Heart left ventricle (tissue), 16 donors: ENCODE data around the gene ADAMTSL2. TPM values are rescaled to one million over a fixed set of nuclear protein-coding genes. Genes with fewer than 3 reads are reported as not detected.

Source experiments
- ATAC-seq, 4 donors: fragments of 200-7000 bp; cut with Tn5 transposase; one replicate each; pipeline ENCODE4 v1.9.1; 2020 to 2022; ENCODE audit warnings: moderate library complexity in 4 of 4, mild to moderate bottlenecking in 3 of 4, moderate number of reproducible peaks in 1 of 4
- DNase-seq, 5 donors: peaks; one replicate each; pipeline ENCODE4 v3.0.0-alpha.2; 2020
- H3K27ac ChIP-seq, 12 donors: fragments of 200-600 bp; sonication (generic) in 4 of 12; one replicate each; pipeline versions ENCODE4 v1.5.0 to v1.8.0; 2016 to 2022; ENCODE audit warnings: mild to moderate bottlenecking in 2 of 12
- H3K27me3 ChIP-seq, 9 donors: fragments of 200-600 bp; sonication (generic) in 2 of 9; one replicate each; pipeline versions ENCODE4 v1.5.1 to v1.8.0; 2016 to 2022; ENCODE audit warnings: mild to moderate bottlenecking in 3 of 9
- H3K36me3 ChIP-seq, 9 donors: fragments of 200-600 bp; sonication (generic) in 2 of 9; one replicate each; pipeline versions ENCODE4 v1.5.0 to v1.8.0; 2018 to 2022; ENCODE audit warnings: mild to moderate bottlenecking in 2 of 9
- H3K4me1 ChIP-seq, 12 donors: fragments of 200-600 bp; sonication (generic) in 4 of 12; one replicate each; pipeline versions ENCODE4 v1.5.0 to v1.8.0; 2016 to 2022; ENCODE audit warnings: mild to moderate bottlenecking in 3 of 12
- H3K4me3 ChIP-seq, 12 donors: fragments of 200-600 bp; sonication (generic) in 4 of 12; one replicate each; pipeline versions ENCODE4 v1.5.0 to v1.8.0; 2017 to 2022; ENCODE audit warnings: mild to moderate bottlenecking in 9 of 12, moderate library complexity in 4 of 12
- H3K9me3 ChIP-seq, 12 donors: fragments of 200-600 bp; sonication (generic) in 4 of 12; one replicate each; pipeline versions ENCODE4 v1.5.0 to v1.8.0; 2016 to 2022; ENCODE audit warnings: mild to moderate bottlenecking in 1 of 12
- POLR2A ChIP-seq, 2 donors: fragments of 450-650 bp; IDR thresholded peaks; one replicate each; pipeline ENCODE4 v1.6.1; 2017; ENCODE audit warnings: antibody characterized with exemption in 2 of 2, mild to moderate bottlenecking in 2 of 2, moderate library complexity in 2 of 2
- WGBS, 4 donors: extraction: QIAGEN DNeasy Blood & Tissue Kit in 2 of 4; methylation state at CpG; one replicate each; pipeline versions ENCODE4 v1.1.5 to v1.1.7; 2013 to 2018; 5-methylcytosine and 5-hydroxymethylcytosine counted together
- intact Hi-C, 10 donors: fragments of 100-400 bp; cut with DNase I; formaldehyde crosslinking; loops; one replicate each; pipeline versions ENCODE4 v1.11.1 to v1.14.2; 2022
- polyA plus RNA-seq, 2 donors: library from polyadenylated mRNA; stranded (reverse); fragments of 200-250 nt; gene quantifications; one replicate each; pipeline ENCODE4 v1.2.3, GENCODE V29; 2013
- total RNA-seq, 9 donors: library from RNA; depleted of rRNA in 2 of 9; stranded (reverse); fragments of >200 nt in 2 of 9; fragmentation: NEBNext Ultra II Directional in 3 of 9; extraction: Animal tissue kit (Norgen Biotek cat#: 25700) in 3 of 9; gene quantifications; one replicate each; pipeline versions ENCODE4 v1.1.0 to v1.2.4, GENCODE V29; 2016 to 2023
- TF ChIP-seq, protein P1 (sequence below), 12 donors: fragments of 200-600 bp; sonication (generic) in 4 of 12; IDR thresholded peaks; one replicate each; pipeline versions ENCODE4 v1.5.0 to v1.8.0; 2018 to 2022; ENCODE audit warnings: antibody characterized with exemption in 12 of 12, mild to moderate bottlenecking in 5 of 12
- donor health status: ischemic (EF 13 %, LVEDD 7.1; RV severe dilation, severe dysfunction).
- donor health status: healthy with polysubstance abuse.
- donor health status: DM: no; HTN: yes; CAD: no.
- donor health status: DM: no; HTN: no; CAD: no.
- donor health status: ischemic (EF 25% LVEDD 6.9; RV normal size, moderate dysfunction).
- donor health status: ischemic (EF 25% LVEDD 5.7; RV mildly dilated, moderate dysfunction).
- donor health status: healthy.
- donor health status: DM: yes; HTN: yes; CAD: no.
- donor health status: ischemic (EF 35%, LVEDD 5.7; RV mildly dilated, moderate dysfunction).
- donor health status: nonischemic (EF 11% LVEDD 7.7; RV severe dilation, severe dysfunction).
- donor health status: DM: yes; HTN: yes; CAD: no.
- donor health status: PGD.
- donor health status: ischemic (EF 29% LVEDD 5.4; RV normal size, mild dysfunction).
- donor health status: nonischemic (EF 23%, LVEDD 6.1; RV moderate dilation, normal function).

Gene ADAMTSL2
- total and polyA plus RNA-seq, 11 donors, result 2.3 to 5.1 (median 3.7) TPM

DNA sequence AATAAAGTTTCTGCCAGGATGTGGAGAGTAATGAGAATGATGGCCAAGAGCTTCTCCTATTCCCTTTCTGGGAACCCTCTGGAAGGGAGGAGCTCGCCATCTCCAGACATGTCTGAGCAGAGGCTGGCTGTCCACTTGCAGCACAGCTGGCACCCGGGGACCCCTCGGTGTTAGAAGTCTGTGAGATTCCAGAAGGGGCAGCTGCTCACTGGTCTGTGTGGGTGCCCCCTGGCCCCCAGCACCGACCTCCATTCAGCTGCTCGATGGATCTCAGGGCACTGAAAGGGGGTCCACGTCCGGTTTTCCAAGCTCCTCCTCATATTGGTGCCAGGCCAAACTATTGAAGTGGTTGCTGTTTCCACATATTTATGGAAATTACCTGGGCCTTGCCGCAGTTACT, 78.3 kb downstream of the ADAMTSL2 start:
- H3K27ac ChIP-seq, result no peak overlapping the region
- peaks cover 0 to 9% (median 0%) of the 10 kb centered on the region in 12 donors for H3K4me1 ChIP-seq
- H3K36me3 ChIP-seq, result no peaks in the 10 kb centered on the region
- WGBS, 4 donors, result 79 to 84% (median 80%) methylated on average over 8 of the region's 8 CpGs
- TF ChIP-seq, protein P1, sequence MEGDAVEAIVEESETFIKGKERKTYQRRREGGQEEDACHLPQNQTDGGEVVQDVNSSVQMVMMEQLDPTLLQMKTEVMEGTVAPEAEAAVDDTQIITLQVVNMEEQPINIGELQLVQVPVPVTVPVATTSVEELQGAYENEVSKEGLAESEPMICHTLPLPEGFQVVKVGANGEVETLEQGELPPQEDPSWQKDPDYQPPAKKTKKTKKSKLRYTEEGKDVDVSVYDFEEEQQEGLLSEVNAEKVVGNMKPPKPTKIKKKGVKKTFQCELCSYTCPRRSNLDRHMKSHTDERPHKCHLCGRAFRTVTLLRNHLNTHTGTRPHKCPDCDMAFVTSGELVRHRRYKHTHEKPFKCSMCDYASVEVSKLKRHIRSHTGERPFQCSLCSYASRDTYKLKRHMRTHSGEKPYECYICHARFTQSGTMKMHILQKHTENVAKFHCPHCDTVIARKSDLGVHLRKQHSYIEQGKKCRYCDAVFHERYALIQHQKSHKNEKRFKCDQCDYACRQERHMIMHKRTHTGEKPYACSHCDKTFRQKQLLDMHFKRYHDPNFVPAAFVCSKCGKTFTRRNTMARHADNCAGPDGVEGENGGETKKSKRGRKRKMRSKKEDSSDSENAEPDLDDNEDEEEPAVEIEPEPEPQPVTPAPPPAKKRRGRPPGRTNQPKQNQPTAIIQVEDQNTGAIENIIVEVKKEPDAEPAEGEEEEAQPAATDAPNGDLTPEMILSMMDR (IDR thresholded peaks at IDR 0.05), result no peak
- TF ChIP-seq POLR2A (IDR thresholded peaks at IDR 0.05), result no peak
- ATAC-seq (no peak), DNase-seq (no peak)
- no peaks in the 10 kb centered on the region for H3K9me3 ChIP-seq
- H3K27me3 ChIP-seq, result peaks cover 13 to 88% (median 48%) of the 10 kb centered on the region in 9 donors
- intact Hi-C loops, result no loop called here
- no peak overlapping the region for H3K4me3 ChIP-seq

DNA sequence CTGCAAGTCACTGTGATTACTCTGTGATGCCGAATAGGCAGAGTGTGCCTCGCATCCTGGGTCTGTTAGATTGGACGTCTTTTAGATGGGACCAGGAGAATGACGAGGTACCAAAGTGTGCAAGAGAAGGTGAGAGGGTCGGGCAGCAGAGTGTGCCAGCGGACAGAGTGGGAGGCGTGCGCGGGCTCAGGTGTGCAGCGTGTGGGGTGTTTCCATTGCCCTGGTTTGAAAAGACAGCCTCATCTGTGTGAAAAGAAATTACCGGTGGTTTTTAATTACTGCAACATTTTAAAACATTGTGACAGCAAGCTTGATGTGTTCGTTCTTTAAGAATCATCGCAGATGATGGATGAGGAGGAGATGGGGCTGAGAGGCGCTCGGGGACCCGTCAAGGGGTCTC, 78.9 kb downstream of the ADAMTSL2 start:
- Histone ChIP-seq H3K4me3 (no peak overlapping the region), H3K9me3 (no peaks in the 10 kb centered on the region), H3K36me3 (no peaks in the 10 kb centered on the region), H3K27ac (no peak overlapping the region), H3K27me3 (peaks cover 13 to 88% (median 42%) of the 10 kb centered on the region in 9 donors), H3K4me1 (peaks cover 0 to 9% (median 0%) of the 10 kb centered on the region in 12 donors)
- no peak for ATAC-seq
- intact Hi-C loops, result no loop called here
- 83 to 86% (median 85%) methylated on average over 16 of the region's 16 CpGs for WGBS, 4 donors
- DNase-seq, result no peak
- TF ChIP-seq POLR2A (IDR thresholded peaks at IDR 0.05), result no peak
- TF ChIP-seq, protein P1 (IDR thresholded peaks at IDR 0.05), result no peak

DNA sequence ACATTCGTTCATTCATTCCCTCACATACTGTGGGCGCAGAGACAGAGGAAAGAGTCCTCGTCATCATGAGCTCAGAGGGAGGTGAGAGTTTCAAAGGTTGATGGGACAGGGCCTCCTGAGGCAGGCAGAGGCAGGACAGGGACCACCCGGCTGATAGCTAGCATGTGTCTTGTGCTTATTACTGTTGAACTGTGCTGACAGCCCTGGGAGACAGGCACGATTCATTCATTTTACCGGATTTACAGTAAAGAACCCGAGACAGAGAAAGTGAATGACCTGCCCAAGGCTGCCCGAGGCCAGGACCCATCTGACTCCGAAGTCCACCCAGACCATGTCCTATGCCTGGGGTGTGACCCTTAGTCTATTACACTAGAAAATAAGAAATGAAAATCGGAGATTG, 79.6 kb downstream of the ADAMTSL2 start:
- DNase-seq (no peak), ATAC-seq (no peak)
- H3K27ac ChIP-seq, result no peak overlapping the region
- H3K27me3 ChIP-seq, result peaks cover 7 to 87% (median 40%) of the 10 kb centered on the region in 9 donors
- 65 to 74% (median 71%) methylated on average over 10 of the region's 10 CpGs for WGBS, 4 donors
- H3K9me3 ChIP-seq, result no peaks in the 10 kb centered on the region
- intact Hi-C loops, result no loop called here
- peaks cover 0 to 4% (median 0%) of the 10 kb centered on the region in 12 donors for H3K4me1 ChIP-seq
- no peaks in the 10 kb centered on the region for H3K36me3 ChIP-seq
- TF ChIP-seq, protein P1 (IDR thresholded peaks at IDR 0.05), result no peak
- TF ChIP-seq POLR2A (IDR thresholded peaks at IDR 0.05), result no peak
- H3K4me3 ChIP-seq, result no peak overlapping the region

DNA sequence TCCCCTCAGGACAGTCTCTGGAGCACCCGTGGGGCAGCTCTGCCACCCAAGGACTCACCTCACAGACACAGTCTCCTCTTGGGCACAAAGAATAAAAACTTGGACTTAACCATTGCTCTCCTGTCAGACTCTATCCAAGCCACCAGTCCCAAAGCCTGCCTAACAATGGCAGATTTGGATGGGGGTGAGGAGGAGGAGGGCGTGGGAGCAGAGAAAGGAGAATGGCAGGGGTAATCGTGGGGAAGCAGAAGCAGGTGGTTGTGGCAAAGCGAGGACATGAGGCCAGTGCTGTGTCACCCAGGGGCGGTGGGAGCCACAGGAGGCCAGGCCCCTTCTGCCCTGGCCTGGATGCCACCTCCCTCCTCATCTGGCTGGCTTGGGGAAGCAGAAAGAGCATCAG, 80.2 kb downstream of the ADAMTSL2 start:
- DNase-seq (no peak), ATAC-seq (no peak)
- intact Hi-C loops, result no loop called here
- WGBS, 4 donors, result 63 to 73% (median 69%) methylated on average over 5 of the region's 5 CpGs
- Histone ChIP-seq H3K27ac (no peak overlapping the region), H3K9me3 (no peaks in the 10 kb centered on the region), H3K4me1 (no peaks in the 10 kb centered on the region), H3K36me3 (no peaks in the 10 kb centered on the region), H3K27me3 (peaks cover 7 to 83% (median 38%) of the 10 kb centered on the region in 9 donors), H3K4me3 (no peak overlapping the region)
- no peak for TF ChIP-seq POLR2A (IDR thresholded peaks at IDR 0.05)
- TF ChIP-seq, protein P1 (IDR thresholded peaks at IDR 0.05), result no peak
